ENCODE data around the gene MPI.

GRCh38 chr15:74855857-74856256 lies 34.0 kb upstream of the MPI start:
- no peak for TF ChIP-seq CTCF (IDR thresholded peaks at IDR 0.05)
- no peak for TF ChIP-seq POLR2A (IDR thresholded peaks at IDR 0.05)
